Osteocyte (in vitro differentiated cells): Measurements from ENCODE around the gene WDR3. TPM values are rescaled to one million over a fixed set of nuclear protein-coding genes. Genes with fewer than 3 reads are reported as not detected.

ENCODE experiments used
- DNase-seq: peaks from one replicate; pipeline ENCODE4 v3.0.0; 2021; ENCODE audit warnings: mixed read lengths; ENCODE audit not compliant: unreplicated experiment; ENCODE audit errors: extremely low spot score
- H3K27ac Mint-ChIP-seq: one replicate; pipeline ENCODE4 v1.8.0; 2021; ENCODE audit warnings: mild to moderate bottlenecking, mixed read lengths; ENCODE audit not compliant: unreplicated experiment
- H3K27me3 Mint-ChIP-seq: one replicate; pipeline ENCODE4 v1.8.0; 2021; ENCODE audit warnings: mixed read lengths; ENCODE audit not compliant: unreplicated experiment
- H3K36me3 Mint-ChIP-seq: one replicate; pipeline ENCODE4 v1.8.0; 2021; ENCODE audit warnings: mixed read lengths; ENCODE audit not compliant: unreplicated experiment
- H3K4me1 Mint-ChIP-seq: one replicate; pipeline ENCODE4 v1.8.0; 2021; ENCODE audit warnings: mixed read lengths; ENCODE audit not compliant: unreplicated experiment
- H3K4me3 Mint-ChIP-seq: one replicate; pipeline ENCODE4 v1.8.0; 2021; ENCODE audit warnings: mild to moderate bottlenecking, moderate library complexity, mixed read lengths; ENCODE audit not compliant: unreplicated experiment
- H3K9me3 Mint-ChIP-seq: one replicate; pipeline ENCODE4 v1.8.0; 2021; ENCODE audit warnings: mixed read lengths; ENCODE audit not compliant: unreplicated experiment
- total RNA-seq: library from RNA; stranded (reverse); gene quantifications from 2 replicates; pipeline ENCODE4 v1.2.1, GENCODE V29; 2021
- TF ChIP-seq, protein P1 (sequence below): fragments of 200-600 bp; sonication (generic); IDR thresholded peaks from 2 replicates; pipeline ENCODE4 v1.5.0; 2021; ENCODE audit warnings: antibody characterized with exemption, mild to moderate bottlenecking, moderate library complexity

WDR3 gene
- total RNA-seq, 1 donor from 2014 or later: 24.0 TPM

DNA sequence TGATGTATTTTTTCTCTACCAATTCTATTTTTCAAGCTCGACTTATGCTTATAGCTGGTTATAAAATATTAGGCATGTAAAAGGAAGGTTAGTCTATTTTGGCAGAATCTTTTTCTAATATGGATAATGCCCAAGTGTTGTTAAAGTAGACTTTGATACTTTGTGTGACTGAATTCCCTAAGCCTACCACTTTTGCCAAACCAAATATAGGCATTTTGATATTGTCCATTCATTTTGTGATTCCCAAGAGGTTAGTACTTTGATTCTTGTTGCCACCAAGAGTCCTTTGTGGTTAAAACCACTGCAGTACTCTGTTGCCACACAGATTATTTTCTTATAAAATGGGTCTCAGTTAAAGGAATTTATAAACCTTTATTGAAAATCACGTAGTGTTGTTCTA lies 4.2 kb downstream of the WDR3 start:
- no peaks in the 10 kb centered on the region for H3K9me3 Mint-ChIP-seq
- H3K27me3 Mint-ChIP-seq: no peaks in the 10 kb centered on the region
- no peak overlapping the region for H3K27ac Mint-ChIP-seq
- no peak for DNase-seq
- H3K36me3 Mint-ChIP-seq: peaks cover 23% of the 10 kb centered on the region
- peaks cover 15% of the 10 kb centered on the region for H3K4me1 Mint-ChIP-seq
- no peak overlapping the region for H3K4me3 Mint-ChIP-seq
- TF ChIP-seq, protein P1, sequence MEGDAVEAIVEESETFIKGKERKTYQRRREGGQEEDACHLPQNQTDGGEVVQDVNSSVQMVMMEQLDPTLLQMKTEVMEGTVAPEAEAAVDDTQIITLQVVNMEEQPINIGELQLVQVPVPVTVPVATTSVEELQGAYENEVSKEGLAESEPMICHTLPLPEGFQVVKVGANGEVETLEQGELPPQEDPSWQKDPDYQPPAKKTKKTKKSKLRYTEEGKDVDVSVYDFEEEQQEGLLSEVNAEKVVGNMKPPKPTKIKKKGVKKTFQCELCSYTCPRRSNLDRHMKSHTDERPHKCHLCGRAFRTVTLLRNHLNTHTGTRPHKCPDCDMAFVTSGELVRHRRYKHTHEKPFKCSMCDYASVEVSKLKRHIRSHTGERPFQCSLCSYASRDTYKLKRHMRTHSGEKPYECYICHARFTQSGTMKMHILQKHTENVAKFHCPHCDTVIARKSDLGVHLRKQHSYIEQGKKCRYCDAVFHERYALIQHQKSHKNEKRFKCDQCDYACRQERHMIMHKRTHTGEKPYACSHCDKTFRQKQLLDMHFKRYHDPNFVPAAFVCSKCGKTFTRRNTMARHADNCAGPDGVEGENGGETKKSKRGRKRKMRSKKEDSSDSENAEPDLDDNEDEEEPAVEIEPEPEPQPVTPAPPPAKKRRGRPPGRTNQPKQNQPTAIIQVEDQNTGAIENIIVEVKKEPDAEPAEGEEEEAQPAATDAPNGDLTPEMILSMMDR: no peak

DNA sequence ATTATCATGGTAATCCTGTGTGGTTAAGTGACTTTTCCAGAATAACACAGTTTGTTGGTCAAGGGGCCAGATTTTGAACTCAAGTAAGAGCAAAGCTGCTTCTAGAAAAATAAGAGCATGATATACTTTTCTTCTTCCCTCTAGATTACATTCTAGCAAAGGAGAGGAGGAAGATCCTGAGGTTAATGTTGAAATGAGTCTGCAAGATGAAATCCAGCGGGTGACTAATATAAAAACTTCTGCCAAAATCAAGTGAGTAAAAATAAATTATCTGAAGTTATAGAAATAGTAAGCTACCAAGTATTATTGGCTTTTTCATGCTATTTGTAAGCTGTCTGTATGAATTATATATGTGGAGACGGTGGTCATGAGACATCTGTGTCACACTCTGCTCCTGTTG lies 12.8 kb downstream of the WDR3 start:
- no peak overlapping the region for H3K27ac Mint-ChIP-seq
- no peak for DNase-seq
- no peak overlapping the region for H3K4me3 Mint-ChIP-seq
- H3K4me1 Mint-ChIP-seq: no peaks in the 10 kb centered on the region
- TF ChIP-seq, protein P1: no peak
- H3K27me3 Mint-ChIP-seq: no peaks in the 10 kb centered on the region
- H3K9me3 Mint-ChIP-seq: no peaks in the 10 kb centered on the region
- H3K36me3 Mint-ChIP-seq: peaks cover 68% of the 10 kb centered on the region

DNA sequence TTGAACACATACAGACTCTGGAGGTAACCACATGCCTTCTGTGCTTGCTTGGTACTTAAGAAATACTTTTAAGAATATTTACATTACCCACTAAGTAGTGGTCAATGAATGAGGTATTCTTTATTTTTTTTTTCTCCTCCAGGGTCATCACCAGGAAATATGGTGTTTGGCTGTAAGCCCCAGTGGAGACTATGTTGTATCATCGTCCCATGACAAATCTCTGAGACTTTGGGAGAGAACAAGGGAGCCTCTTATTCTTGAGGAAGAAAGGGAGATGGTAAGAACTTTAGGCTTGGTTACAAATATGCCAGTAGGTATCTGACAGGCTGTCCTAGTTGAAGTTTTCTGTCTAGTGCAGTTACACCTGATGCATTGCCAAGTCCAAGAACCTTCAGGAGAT lies 22.8 kb downstream of the WDR3 start:
- Mint-ChIP-seq H3K4me1 (no peaks in the 10 kb centered on the region), H3K36me3 (peaks cover 69% of the 10 kb centered on the region), H3K27me3 (no peaks in the 10 kb centered on the region), H3K27ac (no peak overlapping the region), H3K9me3 (no peaks in the 10 kb centered on the region), H3K4me3 (no peak overlapping the region)
- TF ChIP-seq, protein P1: no peak
- DNase-seq: no peak

DNA sequence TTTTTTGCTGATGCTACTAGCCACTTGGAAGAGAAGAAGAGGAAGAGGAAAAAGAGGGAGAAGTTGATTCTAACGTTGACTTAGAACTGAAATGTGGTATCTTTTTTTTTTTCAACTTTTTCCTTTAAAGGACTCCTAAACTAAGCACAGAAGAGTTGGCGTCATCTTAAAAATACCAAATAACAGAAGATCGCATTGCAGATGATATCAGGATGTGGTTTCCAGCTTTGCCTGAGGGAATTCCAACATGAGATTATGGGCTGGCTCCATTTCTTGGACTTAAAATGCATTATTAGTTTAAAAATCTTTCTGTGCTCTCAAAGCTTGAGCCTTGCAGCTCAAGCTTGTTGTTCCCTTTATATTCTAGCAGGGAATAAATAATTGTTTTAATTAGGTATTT lies 29.8 kb downstream of the WDR3 start:
- no peak overlapping the region for H3K27ac Mint-ChIP-seq
- TF ChIP-seq, protein P1: no peak
- no peak overlapping the region for H3K4me3 Mint-ChIP-seq
- DNase-seq: no peak
- H3K36me3 Mint-ChIP-seq: peaks cover 48% of the 10 kb centered on the region
- H3K27me3 Mint-ChIP-seq: no peaks in the 10 kb centered on the region
- H3K9me3 Mint-ChIP-seq: no peaks in the 10 kb centered on the region
- H3K4me1 Mint-ChIP-seq: peaks cover 5% of the 10 kb centered on the region

DNA sequence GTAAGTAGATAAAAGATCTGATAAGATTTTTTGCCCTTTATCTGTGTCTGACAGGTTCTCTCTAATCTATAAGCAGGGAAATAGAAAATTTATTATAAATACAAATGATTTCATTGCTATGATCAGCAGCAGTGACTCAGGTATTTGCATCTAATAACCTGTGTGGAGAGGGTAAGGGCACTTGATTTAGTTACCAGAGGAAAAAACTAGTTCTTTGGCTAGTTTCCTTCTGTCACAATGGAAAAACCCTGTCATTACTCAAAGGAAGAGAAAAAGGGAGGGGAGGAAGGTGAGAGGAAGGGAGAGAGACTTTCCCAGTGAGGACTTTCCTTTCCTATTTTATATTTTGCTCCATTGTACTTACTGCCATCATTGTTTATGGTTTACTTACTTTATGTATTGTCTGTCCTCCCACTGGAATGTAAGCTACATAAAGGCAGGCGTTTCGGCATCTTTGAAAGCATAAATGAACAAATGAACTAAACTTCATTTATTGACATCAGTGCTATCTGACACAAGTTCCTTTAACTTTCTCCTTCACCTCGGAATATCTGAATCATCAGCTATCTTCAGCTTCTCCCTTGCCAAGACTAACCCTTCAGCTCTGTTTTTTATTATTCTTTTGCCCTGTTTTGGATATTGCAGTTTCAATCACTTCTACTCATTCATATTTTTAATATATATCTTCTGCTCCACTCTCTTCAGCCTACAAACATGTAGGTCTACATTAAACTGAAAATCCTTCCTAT lies 34.9 kb downstream of the WDR3 start:
- TF ChIP-seq, protein P1: no peak
- no peak overlapping the region for H3K27ac Mint-ChIP-seq
- H3K9me3 Mint-ChIP-seq: no peaks in the 10 kb centered on the region
- no peak for DNase-seq
- H3K27me3 Mint-ChIP-seq: no peaks in the 10 kb centered on the region
- peaks cover 14% of the 10 kb centered on the region for H3K36me3 Mint-ChIP-seq
- peaks cover 9% of the 10 kb centered on the region for H3K4me1 Mint-ChIP-seq
- H3K4me3 Mint-ChIP-seq: no peak overlapping the region
